COLO668 (cell line): ENCODE measurements around the gene ACTR6.
A peak's percentile ranks its signal among the peaks of the same experiment; 100 is the strongest.
"Not testable (repeated sequence)": the region's sequence is repeated elsewhere in the genome, so short reads cannot be mapped to it uniquely, and the experiment has no call there.

Experiments used
- DNase-seq: peaks from one replicate; lab custom pipeline; 2025; ENCODE audit not compliant: unreplicated experiment; lab: John Stamatoyannopoulos, UW

ACTR6 gene

DNA sequence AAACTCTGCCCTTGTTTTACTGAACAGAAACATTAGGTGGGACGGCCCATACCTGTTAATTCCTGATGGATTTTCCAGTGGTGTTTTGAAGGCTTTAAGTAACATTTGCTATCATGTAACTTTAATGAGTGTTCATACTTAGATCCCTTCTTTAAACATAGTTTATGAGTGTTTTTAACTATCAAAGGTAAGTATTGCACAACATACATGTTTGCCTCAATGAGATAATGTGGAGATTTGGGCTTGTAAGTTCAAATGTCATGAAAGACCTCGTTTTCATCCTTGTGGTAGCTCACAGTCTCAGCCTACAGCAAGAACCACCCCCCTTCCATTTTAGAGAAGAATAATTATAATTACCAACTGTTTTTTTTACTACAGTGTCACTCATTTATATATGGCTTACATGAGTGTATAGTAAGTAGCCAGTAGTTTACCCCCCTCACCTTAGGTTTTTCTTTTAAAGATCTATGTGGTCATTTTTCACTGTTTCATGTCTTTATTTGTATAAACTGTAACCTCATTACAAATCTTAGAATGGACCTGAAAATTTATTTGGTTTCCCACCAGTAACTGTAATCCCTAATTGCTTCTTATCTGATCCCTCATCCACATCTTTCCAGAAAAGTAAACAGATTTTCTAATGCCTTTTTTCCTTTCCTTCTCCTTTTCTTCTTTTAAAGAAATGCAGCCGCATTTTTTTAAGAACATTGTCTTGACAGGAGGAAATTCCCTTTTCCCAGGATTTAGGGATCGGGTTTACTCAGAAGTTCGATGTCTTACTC lies 18.9 kb downstream of the ACTR6 start:
- no peak for DNase-seq

DNA sequence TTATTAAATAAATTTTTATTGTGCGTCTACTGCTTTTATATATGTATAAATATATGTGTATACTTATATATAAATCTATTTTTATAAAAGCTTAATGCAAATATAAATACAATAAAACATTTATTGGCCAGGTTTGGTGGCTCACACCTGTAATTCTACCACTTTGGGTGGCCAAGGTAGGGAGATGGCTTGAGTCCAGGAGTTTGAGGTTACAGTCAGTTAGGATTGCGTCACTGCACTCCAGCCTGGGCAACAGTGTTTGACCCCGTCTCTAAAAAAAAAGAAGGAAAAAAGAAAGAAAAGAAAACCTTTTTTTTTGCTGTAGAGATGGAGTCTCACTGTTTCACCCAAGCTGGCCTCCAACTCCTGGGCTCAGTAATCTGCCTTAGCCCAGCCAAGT lies 20.9 kb downstream of the ACTR6 start:
- DNase-seq: no peak

DNA sequence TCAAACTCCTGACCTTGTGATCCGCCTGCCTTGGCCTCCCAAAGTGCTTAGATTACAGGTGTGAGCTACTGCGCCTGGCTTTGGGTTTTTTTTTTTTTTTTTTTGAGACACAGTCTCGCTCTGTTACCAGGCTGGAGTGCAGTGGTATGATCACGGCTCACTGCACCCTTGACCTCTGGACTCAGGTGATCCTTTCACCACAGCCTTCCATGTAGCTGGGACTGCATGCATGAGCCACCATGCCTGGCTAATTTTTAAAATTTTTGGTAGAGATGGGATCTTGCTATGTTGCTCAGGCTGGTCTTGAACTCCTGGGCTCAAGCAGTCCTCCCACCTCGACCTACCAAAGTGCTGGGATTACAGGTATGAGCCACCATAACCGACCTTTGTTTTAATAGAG lies 21.6 kb downstream of the ACTR6 start:
- DNase-seq: not testable (repeated sequence)

DNA sequence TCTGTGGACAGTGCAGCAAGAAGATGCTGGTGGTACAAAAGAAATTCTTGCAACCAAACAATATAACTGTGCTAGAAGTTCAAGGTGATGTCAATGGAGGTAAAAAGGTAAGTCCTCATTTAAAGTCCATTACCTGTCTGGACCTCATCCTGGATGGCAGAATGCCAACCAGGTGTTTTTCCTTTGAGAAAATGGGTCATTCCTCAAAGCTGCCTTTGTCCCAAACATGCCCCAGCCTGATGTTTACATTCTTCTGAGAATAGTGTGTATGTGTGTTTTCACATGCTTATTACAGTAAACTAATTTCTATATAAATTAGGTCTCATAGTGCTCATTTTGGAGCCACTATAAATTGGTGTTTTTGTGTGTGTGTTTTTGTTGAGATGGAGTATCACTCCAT lies 24.9 kb downstream of the ACTR6 start:
- DNase-seq: no peak

DNA sequence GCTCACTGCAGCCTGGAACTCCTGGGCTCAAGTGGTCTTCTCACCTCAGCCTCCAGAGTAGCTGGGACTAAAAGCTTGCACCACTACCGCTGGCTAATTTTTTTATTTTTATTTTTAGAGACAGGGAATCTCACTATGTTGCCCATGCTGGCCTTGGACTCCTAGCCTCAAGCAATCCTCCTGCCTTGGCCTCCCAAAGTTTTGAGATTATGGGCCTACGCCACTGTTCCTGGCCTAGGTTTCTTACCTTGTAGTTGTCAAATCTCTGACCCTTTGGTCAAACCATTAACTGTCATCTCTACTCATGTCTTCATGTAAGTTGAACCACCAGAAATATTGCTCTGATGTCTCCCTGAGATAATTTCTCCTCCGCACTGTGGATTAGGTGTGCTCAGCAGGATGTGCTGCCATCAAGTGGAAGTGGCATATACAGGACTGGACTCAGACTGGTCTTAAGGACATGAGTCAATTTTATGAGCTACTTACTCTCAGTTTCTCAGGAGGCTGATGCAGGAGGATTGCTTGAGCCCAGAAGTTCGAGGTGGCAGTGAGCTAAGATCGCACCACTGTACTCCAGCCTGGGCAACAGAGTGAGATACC lies 28.5 kb downstream of the ACTR6 start:
- DNase-seq: no peak

DNA sequence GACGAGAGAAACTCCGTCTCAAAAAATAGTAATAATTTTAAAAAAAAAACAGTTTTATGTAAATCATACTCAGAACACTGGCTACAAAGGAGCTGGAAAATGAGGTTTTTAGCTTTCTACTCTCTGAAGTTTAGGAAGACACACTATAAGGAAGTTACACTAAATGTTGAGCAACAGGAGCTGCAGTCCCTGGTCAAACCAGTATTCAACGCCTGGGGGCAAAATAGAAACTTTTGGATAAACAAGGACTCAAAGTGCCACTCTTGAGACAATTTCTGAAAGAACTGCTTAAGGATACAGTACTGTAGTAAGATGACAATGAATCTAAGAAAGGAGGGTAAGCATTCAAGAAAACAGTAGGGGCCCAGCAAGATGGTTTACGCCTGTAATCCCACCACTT lies 29.3 kb downstream of the ACTR6 start:
- no peak for DNase-seq

DNA sequence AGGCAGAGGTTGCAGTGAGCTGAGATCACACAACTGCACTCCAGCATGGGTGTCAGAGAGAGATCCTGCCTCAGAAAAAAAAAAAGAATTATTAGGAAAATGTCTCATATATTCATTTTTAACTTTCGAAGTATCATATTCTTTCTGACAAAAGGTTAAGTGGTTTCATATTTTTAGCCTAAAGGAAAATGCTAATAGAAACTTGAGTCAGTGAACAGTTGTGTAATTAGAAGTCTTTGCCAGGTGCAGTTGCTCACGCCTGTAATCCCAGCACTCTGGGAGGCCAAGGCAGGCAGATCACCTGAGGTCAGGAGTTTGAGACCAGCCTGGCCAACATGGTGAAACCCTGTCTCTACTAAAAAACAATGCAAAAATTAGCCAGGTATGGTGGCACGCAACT lies 31.3 kb downstream of the ACTR6 start:
- not testable (repeated sequence) for DNase-seq

DNA sequence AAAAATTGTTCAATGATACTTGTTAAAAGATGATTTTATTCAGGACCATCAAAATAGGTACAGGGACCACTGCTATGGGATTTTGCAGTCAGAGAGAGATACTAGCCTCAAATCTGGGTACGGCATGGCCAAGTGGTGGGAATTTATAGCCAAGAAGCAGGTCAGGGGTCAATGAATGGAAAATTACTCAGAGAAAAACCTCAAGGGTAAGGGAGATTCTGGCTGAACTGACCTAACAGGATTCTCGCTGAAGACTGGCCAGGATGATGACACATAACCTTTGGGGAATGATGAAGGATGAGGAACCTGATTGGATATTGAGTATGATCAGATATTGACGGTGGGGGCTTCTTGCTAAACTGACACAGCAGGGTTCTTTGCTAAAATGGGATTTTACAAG lies 33.6 kb downstream of the ACTR6 start:
- DNase-seq: no peak

DNA sequence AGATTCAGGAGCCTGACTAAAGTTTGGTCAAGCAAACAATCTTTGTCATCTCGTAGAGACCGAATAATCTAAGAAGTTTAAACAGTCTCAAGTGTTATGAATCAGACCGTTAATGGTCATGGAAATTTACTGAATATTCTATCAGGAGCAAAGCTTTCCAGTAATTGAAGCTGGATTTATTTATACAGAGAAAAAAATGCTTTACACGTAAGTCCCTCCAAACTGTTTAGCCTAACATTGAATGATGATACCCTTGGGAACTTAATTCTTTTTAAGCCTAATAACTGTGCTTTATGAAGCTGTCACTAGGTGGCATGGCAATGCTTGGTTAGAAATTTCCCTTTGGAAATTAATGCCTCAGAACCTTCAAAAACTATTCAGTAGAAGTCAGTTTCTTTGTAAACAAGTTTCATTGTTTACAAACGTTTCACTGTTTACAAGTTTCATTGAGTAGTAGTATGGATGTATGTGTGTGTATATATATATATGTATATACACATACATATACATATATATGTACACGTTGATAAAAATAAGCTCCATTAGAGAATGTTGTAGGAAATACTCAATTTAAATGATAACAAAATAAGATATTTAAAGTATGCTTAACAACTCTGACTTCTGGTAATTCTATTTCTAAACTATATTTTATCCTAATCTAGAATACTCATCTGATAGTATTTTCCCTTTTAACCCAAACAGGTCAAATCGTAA lies 34.1 kb downstream of the ACTR6 start:
- DNase-seq: peak; percentile 14

DNA sequence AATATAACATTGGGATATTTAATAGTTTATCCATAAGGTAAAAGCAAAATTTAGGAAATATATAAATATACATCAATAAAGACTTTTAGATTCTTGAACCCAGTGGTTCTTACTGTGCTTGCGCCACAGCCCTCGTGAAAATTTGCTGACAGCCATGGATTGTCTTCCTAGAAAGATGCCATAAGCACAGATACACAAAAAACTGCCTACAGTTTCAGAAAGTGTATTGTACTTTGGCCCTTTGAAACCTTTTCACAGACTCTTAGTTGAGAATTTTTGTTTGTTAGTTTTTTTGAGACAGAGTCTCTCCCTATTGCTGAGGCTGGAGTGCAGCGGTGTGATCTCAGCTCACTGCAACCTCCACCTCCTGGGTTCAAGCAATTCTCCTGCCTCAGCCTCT lies 38.2 kb downstream of the ACTR6 start:
- no peak for DNase-seq

DNA sequence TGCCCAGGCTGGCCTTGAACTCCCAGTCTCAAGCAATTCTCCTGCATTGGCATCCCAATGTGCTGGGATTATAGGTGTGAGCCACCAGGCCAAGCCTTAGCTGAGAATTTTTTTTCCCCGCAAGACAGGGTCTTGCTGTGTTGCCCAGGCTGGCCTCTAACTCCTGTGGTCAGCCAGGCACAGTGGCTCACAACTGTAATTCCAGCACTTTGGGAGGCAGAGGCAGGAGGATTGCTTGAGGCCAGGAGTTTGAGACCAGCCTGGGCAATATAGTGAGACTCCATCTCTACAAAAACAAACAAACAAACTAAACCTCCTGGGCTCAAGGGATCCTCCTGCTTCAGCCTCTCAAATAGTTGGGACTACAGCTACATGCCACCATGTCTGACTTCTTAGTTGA lies 39.0 kb downstream of the ACTR6 start:
- no peak for DNase-seq

DNA sequence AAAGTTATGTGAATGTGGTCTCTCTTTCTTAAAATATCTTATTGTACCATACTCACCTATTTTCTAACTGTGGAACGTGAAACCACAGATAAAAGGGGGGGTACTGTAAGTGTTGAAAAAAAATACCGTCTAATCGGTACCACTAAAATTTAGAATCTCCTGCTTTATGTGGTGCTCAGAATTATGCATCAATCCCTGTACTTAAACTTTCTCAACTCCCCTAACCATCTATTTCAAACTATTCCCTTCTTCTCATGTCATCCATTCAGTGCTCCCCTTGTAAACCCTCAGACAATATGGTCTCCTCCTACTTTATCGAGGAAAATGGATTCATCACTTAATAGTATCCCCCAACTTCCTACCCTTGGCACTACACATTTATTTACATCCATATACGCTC lies 42.5 kb downstream of the ACTR6 start:
- DNase-seq: no peak

DNA sequence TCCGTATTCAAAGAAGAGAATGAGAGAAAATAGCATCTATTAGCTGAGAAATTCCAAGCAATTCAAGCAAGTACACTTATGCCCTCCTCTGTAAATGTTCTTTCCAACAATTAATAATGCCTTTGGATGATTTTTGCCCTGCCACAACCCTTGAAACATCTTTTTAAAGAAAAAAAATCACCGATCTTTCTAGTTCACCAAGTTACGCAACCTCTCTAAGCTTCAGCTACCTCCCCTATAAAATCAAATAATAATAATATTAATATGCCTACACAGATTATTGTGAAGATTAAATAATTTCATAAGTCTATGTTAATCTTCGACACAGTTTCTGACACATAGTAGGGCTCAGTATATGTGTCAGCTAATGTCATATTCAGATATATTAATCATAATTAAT lies 47.1 kb downstream of the ACTR6 start:
- no peak for DNase-seq

DNA sequence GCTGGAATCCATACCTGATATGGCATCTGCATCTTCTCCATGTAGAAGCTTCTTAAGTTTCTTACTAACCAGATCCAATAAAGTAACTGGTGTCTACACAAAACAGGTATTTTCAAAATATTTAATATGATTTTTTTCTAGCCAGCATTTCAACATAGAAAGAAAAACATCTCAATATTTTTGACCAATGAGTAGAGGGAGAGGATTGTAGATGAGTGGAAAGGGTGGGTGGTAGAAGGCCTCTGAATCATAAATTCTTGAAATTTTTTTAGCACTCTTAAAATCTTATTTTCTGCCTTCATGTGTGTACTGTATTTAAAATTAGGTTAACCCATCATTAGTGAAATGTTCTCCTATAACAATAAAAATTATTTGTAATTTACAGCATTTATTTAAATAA lies 48.3 kb downstream of the ACTR6 start:
- DNase-seq: no peak

DNA sequence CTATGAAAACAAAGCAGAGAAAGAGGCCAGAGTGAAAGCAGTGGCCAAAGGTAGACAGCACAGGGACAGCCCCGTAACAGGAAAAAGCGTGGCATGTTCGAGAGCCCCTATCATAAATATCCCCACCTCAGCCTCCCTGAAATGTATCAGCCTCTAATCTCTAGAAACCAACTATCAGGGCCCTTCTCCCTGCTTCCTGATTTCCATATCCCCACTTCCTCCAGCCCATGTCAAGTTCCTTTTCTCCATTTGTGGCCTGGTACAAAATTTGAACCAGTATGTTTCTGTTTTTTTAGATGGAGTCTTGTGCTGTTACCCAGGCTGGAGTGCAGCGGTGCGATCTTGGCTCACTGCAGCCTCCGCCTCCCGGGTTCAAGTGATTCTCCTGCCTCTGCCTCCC lies 49.3 kb downstream of the ACTR6 start:
- DNase-seq: no peak

DNA sequence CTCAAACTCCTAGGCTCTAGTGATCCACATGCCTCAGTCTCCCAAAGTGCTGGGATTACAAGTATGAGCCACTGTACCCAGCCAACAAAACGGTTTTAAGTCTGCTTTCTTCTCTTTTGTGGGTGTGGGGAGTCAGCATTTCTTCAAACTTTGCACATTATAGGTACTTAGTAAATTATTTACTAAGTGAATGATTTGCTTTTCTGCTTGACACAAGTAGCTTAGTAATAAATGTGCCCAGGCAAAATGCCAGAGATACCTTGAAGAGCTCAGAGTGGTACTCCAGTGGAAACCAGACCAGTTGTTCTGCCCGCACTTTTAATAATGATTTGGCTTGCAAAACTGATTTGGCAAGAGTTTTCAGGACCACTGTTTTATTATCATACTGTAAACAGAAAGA lies 51.3 kb downstream of the ACTR6 start:
- peak; percentile 22 for DNase-seq

DNA sequence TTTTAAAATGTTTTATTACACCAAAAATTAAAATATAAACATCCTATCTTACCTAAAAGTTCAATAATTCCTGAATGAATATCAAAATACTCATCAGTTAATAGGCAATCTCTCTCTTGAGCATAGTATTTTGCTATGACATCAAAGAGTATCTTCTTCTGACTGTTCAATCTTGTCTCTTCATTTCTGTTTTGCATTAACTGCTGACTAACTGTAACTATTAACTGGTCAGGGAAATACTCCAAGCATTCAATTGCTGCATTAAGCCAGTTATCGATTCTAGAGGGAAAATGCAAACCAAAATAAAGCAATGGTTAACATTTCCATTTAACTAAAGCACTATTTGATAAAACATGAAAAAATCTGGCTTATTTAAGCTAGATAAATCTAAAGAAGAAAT lies 52.8 kb downstream of the ACTR6 start:
- no peak for DNase-seq

DNA sequence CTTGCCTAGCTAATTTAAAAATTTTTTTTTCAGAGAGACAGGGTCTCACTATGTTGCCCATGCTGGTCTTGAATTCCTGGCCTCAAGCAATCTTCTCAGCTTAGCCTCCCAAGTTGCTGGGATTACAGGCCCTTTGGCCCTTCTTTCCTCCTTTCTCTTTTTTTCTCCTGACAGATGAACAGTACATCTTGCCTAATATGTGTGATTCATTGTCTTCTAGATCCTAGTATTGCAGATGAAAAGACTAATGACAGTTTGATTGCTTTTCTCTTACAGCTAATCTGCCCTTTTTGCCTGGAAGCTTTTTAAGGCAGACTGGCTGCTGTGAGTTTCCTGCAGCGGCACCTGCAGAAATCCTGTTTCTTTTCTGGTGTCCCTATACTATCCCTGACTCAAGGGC lies 54.3 kb downstream of the ACTR6 start:
- no peak for DNase-seq

DNA sequence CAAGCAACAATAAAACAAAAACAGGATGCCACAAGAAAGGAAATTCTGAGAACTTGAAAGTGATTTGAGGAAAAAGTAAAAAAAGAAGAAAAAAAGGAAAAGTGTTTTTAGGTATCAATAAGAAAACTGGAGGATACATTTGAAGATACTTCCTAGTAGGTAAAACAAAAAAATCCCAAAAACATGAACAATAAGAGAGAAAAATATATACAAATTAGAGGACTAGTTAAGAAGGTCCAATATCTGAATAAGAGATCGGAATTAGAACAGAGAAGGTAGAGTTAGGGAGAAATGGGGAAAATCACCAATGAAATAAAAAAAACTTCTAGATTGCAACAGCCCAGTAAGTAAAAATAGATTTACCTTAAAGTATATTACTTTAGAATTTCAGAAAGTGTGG lies 57.5 kb downstream of the ACTR6 start:
- DNase-seq: no peak

DNA sequence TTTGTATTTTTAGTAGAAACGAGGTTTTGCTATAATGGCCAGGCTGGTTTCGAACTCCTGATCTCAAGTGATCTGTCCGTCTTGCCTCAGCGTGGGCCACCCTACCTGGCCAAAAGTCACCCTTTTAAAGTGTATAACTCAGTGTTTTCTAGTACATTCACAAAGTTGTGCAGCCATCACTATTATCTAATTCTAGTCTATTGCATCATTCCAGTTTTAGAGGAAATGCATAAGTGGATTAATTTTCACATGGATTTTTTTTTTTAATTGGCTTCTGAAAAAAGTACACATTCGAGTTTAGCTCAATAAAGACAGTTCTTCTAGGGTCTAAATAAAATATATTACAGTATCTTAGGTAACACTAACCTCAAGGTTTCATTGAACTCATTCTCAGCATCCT lies 62.5 kb downstream of the ACTR6 start:
- DNase-seq: no peak

DNA sequence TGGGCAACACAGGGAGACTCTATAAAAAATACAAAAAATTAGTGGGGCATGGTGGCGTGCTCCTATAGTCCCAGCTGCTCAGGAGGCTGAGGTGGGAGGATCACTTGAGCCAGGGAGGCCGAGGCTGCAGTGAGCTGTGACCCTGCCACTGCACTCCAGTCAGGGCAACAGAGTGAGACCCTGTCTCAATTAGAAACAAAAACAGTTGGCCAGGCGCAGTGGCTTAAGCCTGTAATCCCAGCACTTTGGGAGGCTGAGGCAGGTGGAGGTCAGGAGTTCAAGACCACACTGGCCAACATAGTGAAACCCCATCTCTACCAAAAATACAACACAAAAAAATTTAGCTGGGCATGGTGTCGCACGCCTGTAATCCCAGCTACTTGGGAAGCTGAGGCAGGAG lies 64.5 kb downstream of the ACTR6 start:
- DNase-seq: not testable (repeated sequence)
